HUES64 (cell line): Measurements from ENCODE around the gene LSM12.

ENCODE experiments used
- H3K27ac ChIP-seq: 2 replicates; pipeline ENCODE4 v1.7.0; 2013; ENCODE audit warnings: low read depth, low read length, inconsistent platforms
- H3K27me3 ChIP-seq: 2 replicates; pipeline ENCODE4 v1.6.1; 2013; ENCODE audit warnings: mild to moderate bottlenecking, low read length; ENCODE audit not compliant: insufficient read depth
- H3K36me3 ChIP-seq: 2 replicates; pipeline ENCODE4 v1.6.1; 2013; ENCODE audit warnings: mild to moderate bottlenecking, low read length; ENCODE audit not compliant: insufficient read depth
- H3K4me1 ChIP-seq: 2 replicates; pipeline ENCODE4 v1.6.1; 2013; ENCODE audit warnings: mild to moderate bottlenecking, low read length, moderate library complexity; ENCODE audit not compliant: insufficient read depth
- H3K4me3 ChIP-seq: 2 replicates; pipeline ENCODE4 v1.5.1; 2013; ENCODE audit warnings: mild to moderate bottlenecking, low read length, moderate library complexity
- H3K9ac ChIP-seq: 2 replicates; pipeline ENCODE4 v1.6.1; 2013; ENCODE audit warnings: mild to moderate bottlenecking, low read depth, low read length
- H3K9me3 ChIP-seq: 2 replicates; pipeline ENCODE4 v1.6.1; 2013; ENCODE audit warnings: low read depth, low read length; ENCODE audit not compliant: insufficient read depth
- WGBS: fragments of 150-250, 120-280 bp; methylation state at CpG from one replicate; pipeline ENCODE4 v1.1.7; 2013; ENCODE audit warnings: missing lambda C conversion rate; 5-methylcytosine and 5-hydroxymethylcytosine counted together

Gene LSM12

GRCh38 chr17:43992641-43993040 lies 73.8 kb downstream of the LSM12 start:
- Histone ChIP-seq H3K27ac (no peak overlapping the region), H3K9ac (no peak overlapping the region), H3K27me3 (peaks cover 6% of the 10 kb centered on the region; the same call in 1 of the 2 replicates), H3K4me3 (no peak overlapping the region), H3K36me3 (no peaks in the 10 kb centered on the region), H3K9me3 (no peaks in the 10 kb centered on the region), H3K4me1 (0 out of 2 replicates have a peak, but pooled peaks cover 4% of the 10 kb centered on the region)
- 94% methylated on average over 12 of the region's 14 CpGs for WGBS

DNA sequence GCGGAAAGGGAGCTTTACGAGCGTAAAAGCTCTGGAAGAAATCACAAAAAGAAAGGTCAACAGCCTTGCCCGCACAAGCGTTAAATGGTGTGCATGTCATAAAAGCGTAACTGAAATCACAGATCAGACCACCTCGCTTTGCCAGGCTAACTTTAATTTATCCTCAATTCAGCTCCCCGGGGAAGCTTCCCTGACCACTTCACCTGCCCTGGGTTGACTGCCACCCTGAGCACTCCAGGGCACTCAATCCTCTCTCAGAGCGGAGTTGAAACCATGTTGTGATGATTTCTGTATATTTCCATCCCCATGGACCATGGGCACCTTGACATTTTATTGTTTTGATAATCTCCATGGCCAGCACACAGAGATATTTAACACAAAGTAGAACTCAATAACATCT lies 78.2 kb downstream of the LSM12 start:
- Histone ChIP-seq H3K27me3 (peaks cover 13% of the 10 kb centered on the region), H3K27ac (no peak overlapping the region), H3K4me1 (peaks cover 12% of the 10 kb centered on the region; the same call in 1 of the 2 replicates), H3K9ac (no peak overlapping the region), H3K4me3 (no peak overlapping the region), H3K9me3 (no peaks in the 10 kb centered on the region), H3K36me3 (no peaks in the 10 kb centered on the region)
- WGBS: 93% methylated on average over 9 of the region's 9 CpGs

GRCh38 chr17:43987131-43988021 lies 79.1 kb downstream of the LSM12 start:
- Histone ChIP-seq H3K4me1 (peaks cover 12% of the 10 kb centered on the region; the same call in 1 of the 2 replicates), H3K36me3 (no peaks in the 10 kb centered on the region), H3K9ac (0 out of 2 replicates have a peak overlapping the region, but pooled peaks have one; percentile 30), H3K27ac (no peak overlapping the region), H3K4me3 (no peak overlapping the region), H3K9me3 (no peaks in the 10 kb centered on the region), H3K27me3 (peaks cover 23% of the 10 kb centered on the region)
- WGBS: 78% methylated on average over 12 of the region's 12 CpGs

DNA sequence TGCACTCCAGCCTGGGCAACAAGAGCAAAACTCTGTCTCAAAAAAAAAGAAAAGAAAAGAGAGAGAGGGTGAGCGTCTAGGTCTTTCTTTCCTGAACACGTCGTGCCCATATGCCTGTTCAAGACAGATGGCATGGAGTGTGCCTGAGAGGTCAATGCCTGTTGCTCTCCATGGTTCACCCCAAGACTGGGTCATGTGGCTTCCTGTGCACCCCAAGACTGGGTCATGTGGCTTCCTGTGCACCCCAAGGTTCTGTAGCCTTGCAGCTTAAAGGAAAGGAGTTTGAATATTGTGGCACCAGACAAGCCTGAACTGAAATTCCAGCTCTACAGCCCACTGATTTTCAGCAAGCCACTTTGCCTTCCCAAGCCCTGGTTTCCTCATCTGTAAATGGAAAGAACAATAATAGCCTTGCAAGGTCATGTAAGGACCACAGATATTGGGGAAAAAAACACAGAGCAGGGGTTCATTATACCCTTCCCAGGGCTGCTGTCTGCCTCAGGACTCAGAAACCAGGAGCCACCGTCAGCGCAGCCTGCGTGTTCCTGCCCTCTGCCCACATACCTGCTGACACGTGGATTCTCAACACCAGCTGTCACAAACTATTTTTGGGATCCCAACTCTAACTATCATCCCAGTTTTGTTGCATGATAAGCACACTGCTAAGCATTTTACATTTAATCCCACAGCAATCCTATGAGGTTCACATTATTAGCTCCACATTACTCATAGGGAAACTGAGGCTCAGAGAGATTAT lies 80.1 kb downstream of the LSM12 start:
- no peak overlapping the region for H3K9ac ChIP-seq
- H3K27ac ChIP-seq: no peak overlapping the region
- peaks cover 12% of the 10 kb centered on the region; the same call in 1 of the 2 replicates for H3K4me1 ChIP-seq
- 91% methylated on average over 7 of the region's 7 CpGs for WGBS
- H3K36me3 ChIP-seq: no peaks in the 10 kb centered on the region
- no peak overlapping the region for H3K4me3 ChIP-seq
- no peaks in the 10 kb centered on the region for H3K9me3 ChIP-seq
- H3K27me3 ChIP-seq: peaks cover 28% of the 10 kb centered on the region

DNA sequence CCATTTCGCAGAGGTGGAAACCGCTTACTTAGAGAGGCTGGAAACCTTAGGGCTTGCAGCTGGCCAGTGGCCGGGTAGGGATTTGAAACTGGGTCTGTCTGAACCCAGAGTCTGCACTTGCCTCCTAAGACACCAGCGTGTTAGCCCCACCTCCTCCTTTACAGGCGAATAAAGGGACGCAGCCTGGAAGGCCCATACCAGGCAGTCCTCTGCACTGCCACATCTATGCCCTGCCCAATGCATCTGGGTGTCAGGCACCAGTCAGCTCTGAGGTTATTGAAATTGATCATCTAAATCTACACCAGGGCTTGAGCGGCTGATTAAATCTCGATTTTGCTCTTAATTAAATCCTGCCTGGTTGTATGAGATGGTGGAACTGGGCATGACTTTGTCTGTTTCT lies 82.0 kb downstream of the LSM12 start:
- H3K4me3 ChIP-seq: peak overlapping the region; percentile 56

More for the DNA sequence above, 82.0 kb downstream of the LSM12 start:
- Histone ChIP-seq H3K9ac (no peak overlapping the region; the same call in 1 of the 2 replicates), H3K9me3 (no peaks in the 10 kb centered on the region), H3K4me1 (peaks cover 12% of the 10 kb centered on the region; the same call in 1 of the 2 replicates), H3K36me3 (no peaks in the 10 kb centered on the region), H3K27me3 (peaks cover 28% of the 10 kb centered on the region), H3K27ac (peak overlapping the region; percentile 48; the same call in 1 of the 2 replicates)
- WGBS: 37% methylated on average over 8 of the region's 8 CpGs
